ENCODE measurements around the gene NIT1. TPM values are rescaled to one million over a fixed set of nuclear protein-coding genes. Genes with fewer than 3 reads are reported as not detected.

Gene NIT1
- total and polyA plus RNA-seq, 2 of the 13 experiments (the other 11 are each of a cell fraction or from before 2014, with no cell fraction given) = 22.7 to 31.0 TPM

DNA sequence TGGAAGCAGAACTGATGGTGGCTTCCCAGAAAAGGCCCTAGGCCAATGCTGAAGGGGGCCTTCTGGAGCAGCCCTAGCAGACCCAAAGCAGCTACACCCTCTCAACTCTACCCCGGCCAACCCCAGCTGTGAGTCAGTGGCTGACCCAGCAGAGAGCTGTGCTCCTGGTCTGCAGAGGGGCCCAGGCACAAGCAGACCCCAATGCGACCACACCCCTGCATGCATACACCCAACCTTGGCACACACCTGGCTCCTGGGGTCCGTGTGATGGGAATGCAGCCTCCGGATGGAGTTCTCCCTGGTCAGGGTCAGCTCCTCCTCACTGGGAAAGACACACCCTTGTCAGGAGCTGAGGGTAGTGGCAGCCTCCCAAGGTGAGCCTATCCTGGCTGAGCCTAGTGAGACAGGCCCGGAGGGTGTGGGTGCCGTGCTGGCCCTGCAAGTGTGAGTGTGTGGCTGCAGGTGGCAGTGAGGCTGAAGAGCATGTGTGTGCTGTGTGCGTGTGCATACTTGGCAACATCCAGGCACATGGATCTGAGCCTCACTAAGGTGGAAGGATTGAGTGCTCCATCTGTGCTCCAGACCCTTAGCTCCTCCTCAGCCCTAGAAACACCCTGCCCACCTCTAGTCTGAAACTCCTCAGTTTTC is 44.3 kb upstream of the NIT1 start (continued):
- TF ChIP-seq, protein P1, sequence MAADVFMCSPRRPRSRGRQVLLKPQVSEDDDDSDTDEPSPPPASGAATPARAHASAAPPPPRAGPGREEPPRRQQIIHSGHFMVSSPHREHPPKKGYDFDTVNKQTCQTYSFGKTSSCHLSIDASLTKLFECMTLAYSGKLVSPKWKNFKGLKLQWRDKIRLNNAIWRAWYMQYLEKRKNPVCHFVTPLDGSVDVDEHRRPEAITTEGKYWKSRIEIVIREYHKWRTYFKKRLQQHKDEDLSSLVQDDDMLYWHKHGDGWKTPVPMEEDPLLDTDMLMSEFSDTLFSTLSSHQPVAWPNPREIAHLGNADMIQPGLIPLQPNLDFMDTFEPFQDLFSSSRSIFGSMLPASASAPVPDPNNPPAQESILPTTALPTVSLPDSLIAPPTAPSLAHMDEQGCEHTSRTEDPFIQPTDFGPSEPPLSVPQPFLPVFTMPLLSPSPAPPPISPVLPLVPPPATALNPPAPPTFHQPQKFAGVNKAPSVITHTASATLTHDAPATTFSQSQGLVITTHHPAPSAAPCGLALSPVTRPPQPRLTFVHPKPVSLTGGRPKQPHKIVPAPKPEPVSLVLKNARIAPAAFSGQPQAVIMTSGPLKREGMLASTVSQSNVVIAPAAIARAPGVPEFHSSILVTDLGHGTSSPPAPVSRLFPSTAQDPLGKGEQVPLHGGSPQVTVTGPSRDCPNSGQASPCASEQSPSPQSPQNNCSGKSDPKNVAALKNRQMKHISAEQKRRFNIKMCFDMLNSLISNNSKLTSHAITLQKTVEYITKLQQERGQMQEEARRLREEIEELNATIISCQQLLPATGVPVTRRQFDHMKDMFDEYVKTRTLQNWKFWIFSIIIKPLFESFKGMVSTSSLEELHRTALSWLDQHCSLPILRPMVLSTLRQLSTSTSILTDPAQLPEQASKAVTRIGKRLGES (CRISPR knock-in tag; IDR thresholded peaks at IDR 0.05; ENCODE audit: borderline replicate concordance) = no peak
- TF ChIP-seq ZBTB21 (CRISPR knock-in tag; IDR thresholded peaks at IDR 0.05) (no peak), ASH2L (IDR thresholded peaks at IDR 0.05; ENCODE audit: insufficient read length, low read depth, low read length) (no peak), FIP1L1 (IDR thresholded peaks at IDR 0.05; ENCODE audit: borderline replicate concordance, insufficient read depth, low read depth, low read length) (no peak), ZFP37 (CRISPR knock-in tag; IDR thresholded peaks at IDR 0.05; ENCODE audit: borderline replicate concordance) (no peak), CC2D1A (CRISPR knock-in tag; IDR thresholded peaks at IDR 0.05) (no peak), ZNF713 (CRISPR knock-in tag; IDR thresholded peaks at IDR 0.05) (no peak), SP4 (CRISPR knock-in tag; IDR thresholded peaks at IDR 0.05) (no peak; the same call in 1 of the 2 replicates), ZBTB7B (CRISPR knock-in tag; IDR thresholded peaks at IDR 0.05) (peak; percentile 26; the same call in 1 of the 2 replicates)
- TF ChIP-seq, protein P2, sequence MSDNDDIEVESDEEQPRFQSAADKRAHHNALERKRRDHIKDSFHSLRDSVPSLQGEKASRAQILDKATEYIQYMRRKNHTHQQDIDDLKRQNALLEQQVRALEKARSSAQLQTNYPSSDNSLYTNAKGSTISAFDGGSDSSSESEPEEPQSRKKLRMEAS (IDR thresholded peaks at IDR 0.05) = peak; percentile 68
- TF ChIP-seq, protein P3, sequence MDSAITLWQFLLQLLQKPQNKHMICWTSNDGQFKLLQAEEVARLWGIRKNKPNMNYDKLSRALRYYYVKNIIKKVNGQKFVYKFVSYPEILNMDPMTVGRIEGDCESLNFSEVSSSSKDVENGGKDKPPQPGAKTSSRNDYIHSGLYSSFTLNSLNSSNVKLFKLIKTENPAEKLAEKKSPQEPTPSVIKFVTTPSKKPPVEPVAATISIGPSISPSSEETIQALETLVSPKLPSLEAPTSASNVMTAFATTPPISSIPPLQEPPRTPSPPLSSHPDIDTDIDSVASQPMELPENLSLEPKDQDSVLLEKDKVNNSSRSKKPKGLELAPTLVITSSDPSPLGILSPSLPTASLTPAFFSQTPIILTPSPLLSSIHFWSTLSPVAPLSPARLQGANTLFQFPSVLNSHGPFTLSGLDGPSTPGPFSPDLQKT (CRISPR knock-in tag; IDR thresholded peaks at IDR 0.05; ENCODE audit: borderline replicate concordance) = no peak
- TF ChIP-seq, protein P4, sequence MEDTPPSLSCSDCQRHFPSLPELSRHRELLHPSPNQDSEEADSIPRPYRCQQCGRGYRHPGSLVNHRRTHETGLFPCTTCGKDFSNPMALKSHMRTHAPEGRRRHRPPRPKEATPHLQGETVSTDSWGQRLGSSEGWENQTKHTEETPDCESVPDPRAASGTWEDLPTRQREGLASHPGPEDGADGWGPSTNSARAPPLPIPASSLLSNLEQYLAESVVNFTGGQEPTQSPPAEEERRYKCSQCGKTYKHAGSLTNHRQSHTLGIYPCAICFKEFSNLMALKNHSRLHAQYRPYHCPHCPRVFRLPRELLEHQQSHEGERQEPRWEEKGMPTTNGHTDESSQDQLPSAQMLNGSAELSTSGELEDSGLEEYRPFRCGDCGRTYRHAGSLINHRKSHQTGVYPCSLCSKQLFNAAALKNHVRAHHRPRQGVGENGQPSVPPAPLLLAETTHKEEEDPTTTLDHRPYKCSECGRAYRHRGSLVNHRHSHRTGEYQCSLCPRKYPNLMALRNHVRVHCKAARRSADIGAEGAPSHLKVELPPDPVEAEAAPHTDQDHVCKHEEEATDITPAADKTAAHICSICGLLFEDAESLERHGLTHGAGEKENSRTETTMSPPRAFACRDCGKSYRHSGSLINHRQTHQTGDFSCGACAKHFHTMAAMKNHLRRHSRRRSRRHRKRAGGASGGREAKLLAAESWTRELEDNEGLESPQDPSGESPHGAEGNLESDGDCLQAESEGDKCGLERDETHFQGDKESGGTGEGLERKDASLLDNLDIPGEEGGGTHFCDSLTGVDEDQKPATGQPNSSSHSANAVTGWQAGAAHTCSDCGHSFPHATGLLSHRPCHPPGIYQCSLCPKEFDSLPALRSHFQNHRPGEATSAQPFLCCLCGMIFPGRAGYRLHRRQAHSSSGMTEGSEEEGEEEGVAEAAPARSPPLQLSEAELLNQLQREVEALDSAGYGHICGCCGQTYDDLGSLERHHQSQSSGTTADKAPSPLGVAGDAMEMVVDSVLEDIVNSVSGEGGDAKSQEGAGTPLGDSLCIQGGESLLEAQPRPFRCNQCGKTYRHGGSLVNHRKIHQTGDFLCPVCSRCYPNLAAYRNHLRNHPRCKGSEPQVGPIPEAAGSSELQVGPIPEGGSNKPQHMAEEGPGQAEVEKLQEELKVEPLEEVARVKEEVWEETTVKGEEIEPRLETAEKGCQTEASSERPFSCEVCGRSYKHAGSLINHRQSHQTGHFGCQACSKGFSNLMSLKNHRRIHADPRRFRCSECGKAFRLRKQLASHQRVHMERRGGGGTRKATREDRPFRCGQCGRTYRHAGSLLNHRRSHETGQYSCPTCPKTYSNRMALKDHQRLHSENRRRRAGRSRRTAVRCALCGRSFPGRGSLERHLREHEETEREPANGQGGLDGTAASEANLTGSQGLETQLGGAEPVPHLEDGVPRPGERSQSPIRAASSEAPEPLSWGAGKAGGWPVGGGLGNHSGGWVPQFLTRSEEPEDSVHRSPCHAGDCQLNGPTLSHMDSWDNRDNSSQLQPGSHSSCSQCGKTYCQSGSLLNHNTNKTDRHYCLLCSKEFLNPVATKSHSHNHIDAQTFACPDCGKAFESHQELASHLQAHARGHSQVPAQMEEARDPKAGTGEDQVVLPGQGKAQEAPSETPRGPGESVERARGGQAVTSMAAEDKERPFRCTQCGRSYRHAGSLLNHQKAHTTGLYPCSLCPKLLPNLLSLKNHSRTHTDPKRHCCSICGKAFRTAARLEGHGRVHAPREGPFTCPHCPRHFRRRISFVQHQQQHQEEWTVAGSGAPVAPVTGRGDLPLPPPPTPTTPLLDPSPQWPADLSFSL (CRISPR knock-in tag; IDR thresholded peaks at IDR 0.05) = peak; percentile 75
- TF ChIP-seq, protein P5, sequence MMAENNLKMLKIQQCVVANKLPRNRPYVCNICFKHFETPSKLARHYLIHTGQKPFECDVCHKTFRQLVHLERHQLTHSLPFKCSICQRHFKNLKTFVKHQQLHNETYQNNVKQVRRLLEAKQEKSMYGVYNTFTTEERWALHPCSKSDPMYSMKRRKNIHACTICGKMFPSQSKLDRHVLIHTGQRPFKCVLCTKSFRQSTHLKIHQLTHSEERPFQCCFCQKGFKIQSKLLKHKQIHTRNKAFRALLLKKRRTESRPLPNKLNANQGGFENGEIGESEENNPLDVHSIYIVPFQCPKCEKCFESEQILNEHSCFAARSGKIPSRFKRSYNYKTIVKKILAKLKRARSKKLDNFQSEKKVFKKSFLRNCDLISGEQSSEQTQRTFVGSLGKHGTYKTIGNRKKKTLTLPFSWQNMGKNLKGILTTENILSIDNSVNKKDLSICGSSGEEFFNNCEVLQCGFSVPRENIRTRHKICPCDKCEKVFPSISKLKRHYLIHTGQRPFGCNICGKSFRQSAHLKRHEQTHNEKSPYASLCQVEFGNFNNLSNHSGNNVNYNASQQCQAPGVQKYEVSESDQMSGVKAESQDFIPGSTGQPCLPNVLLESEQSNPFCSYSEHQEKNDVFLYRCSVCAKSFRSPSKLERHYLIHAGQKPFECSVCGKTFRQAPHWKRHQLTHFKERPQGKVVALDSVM (CRISPR knock-in tag; IDR thresholded peaks at IDR 0.05) = peak; percentile 66; the same call in 1 of the 2 replicates
